Keratinocyte (primary cell): ENCODE measurements around the gene MEAF6. TPM values are rescaled to one million over a fixed set of nuclear protein-coding genes. Genes with fewer than 3 reads are reported as not detected.

ENCODE experiments used
- DNase-seq: peaks from one replicate; pipeline ENCODE4 v3.0.0-alpha.2; 2011; ENCODE audit warnings: low read depth, missing footprints, low spot score
- FAIRE-seq: peaks from 2 replicates; lab custom pipeline; 2011; peaks lifted over from hg19 to GRCh38; lab: Jason Lieb, UNC
- H2AFZ ChIP-seq: 2 replicates; pipeline ENCODE4 v1.6.0; 2012; ENCODE audit warnings: low read length, control low read depth, inconsistent platforms; ENCODE audit not compliant: control insufficient read depth
- H3K27ac ChIP-seq: 2 replicates; pipeline ENCODE4 v1.5.1; 2011; ENCODE audit warnings: low read length; ENCODE audit not compliant: control insufficient read depth, insufficient read depth
- H3K27me3 ChIP-seq: 3 replicates; pipeline ENCODE4 v1.6.0; 2011; ENCODE audit warnings: low read length; ENCODE audit not compliant: control insufficient read depth, insufficient read depth; ENCODE audit errors: extremely low read depth
- H3K36me3 ChIP-seq, 2 experiments: 2 replicates in 1 of 2; 3 replicates in 1 of 2; pipeline ENCODE4 v1.5.1; 2011; ENCODE audit warnings: low read length in 2 of 2, mild to moderate bottlenecking in 1 of 2; ENCODE audit not compliant: control insufficient read depth in 2 of 2, insufficient read depth in 2 of 2; ENCODE audit errors: extremely low read depth in 1 of 2
- H3K4me1 ChIP-seq: 3 replicates; pipeline ENCODE4 v1.5.1; 2011; ENCODE audit warnings: low read length; ENCODE audit not compliant: control insufficient read depth, insufficient read depth; ENCODE audit errors: extremely low read depth
- H3K4me2 ChIP-seq: 3 replicates; pipeline ENCODE4 v1.6.0; 2011; ENCODE audit warnings: low read depth, low read length; ENCODE audit not compliant: control insufficient read depth, insufficient read depth; ENCODE audit errors: extremely low read depth
- H3K4me3 ChIP-seq, 3 experiments: fragments of 200-600 bp in 1 of 3; sonication (generic) in 1 of 3; 2 replicates in 2 of 3; 3 replicates in 1 of 3; pipeline ENCODE4 v1.5.1; 2011 to 2016; ENCODE audit warnings: low read length in 3 of 3, mild to moderate bottlenecking in 3 of 3, control low read depth in 2 of 3, inconsistent platforms in 1 of 3, low read depth in 1 of 3, mixed read lengths in 1 of 3, mixed run types in 1 of 3, moderate library complexity in 1 of 3; ENCODE audit not compliant: control insufficient read depth in 2 of 3, insufficient read depth in 2 of 3; ENCODE audit errors: extremely low read depth in 1 of 3
- H3K79me2 ChIP-seq: 2 replicates; pipeline ENCODE4 v1.6.0; 2012; ENCODE audit warnings: low read length; ENCODE audit not compliant: control insufficient read depth, insufficient read depth
- H3K9ac ChIP-seq: 3 replicates; pipeline ENCODE4 v1.6.0; 2011; ENCODE audit warnings: low read length; ENCODE audit not compliant: control insufficient read depth, insufficient read depth; ENCODE audit errors: extremely low read depth
- H3K9me1 ChIP-seq: 3 replicates; pipeline ENCODE4 v1.6.0; 2011; ENCODE audit warnings: low read length; ENCODE audit not compliant: control insufficient read depth, insufficient read depth; ENCODE audit errors: extremely low read depth
- H3K9me3 ChIP-seq: 2 replicates; pipeline ENCODE4 v1.5.1; 2012; ENCODE audit warnings: low read depth, low read length; ENCODE audit not compliant: control insufficient read depth
- H4K20me1 ChIP-seq: 3 replicates; pipeline ENCODE4 v1.6.0; 2011; ENCODE audit warnings: low read length; ENCODE audit not compliant: control insufficient read depth, insufficient read depth; ENCODE audit errors: extremely low read depth
- CTCF ChIP-seq, 3 experiments: IDR thresholded peaks in 1 of 3; conservative IDR thresholded peaks in 1 of 3; optimal IDR thresholded peaks in 1 of 3; 2 replicates in 2 of 3; 3 replicates in 1 of 3; pipeline versions ENCODE3 to v1.5.1; 2011; ENCODE audit warnings: low read length in 3 of 3, mild to moderate bottlenecking in 3 of 3, moderate library complexity in 2 of 3, control low read depth in 1 of 3, inconsistent platforms in 1 of 3; ENCODE audit not compliant: insufficient read depth in 2 of 3; ENCODE audit errors: extremely low read depth in 1 of 3
- EZH2 ChIP-seq: IDR thresholded peaks from one replicate; pipeline ENCODE4 v1.6.1; 2012; ENCODE audit warnings: inconsistent platforms, mild to moderate bottlenecking, low read length, moderate library complexity
- dilution Hi-C: fragments of 300-500 bp; cut with MboI; formaldehyde crosslinking; loops from one replicate; pipeline ENCODE4 v1.7.0; 2020; ENCODE audit warnings: low sequenced_read_pairs; ENCODE audit not compliant: extremely low pct_ligation_motif_present
- polyA plus RNA-seq, 5 experiments: library from polyadenylated mRNA; depleted of rRNA in 3 of 5; stranded (reverse) in 3 of 5; stranded (forward) in 1 of 5; unstranded in 1 of 5; fragments of >200 nt; gene quantifications; 1 replicate in 1 of 5; 2 replicates in 3 of 5; 3 replicates in 1 of 5; pipeline versions ENCODE4 v1.2.1 to v1.2.3, GENCODE V29; 2011 to 2012; ENCODE audit warnings: missing spikeins in 2 of 5, low read depth in 1 of 5, low replicate concordance in 1 of 5

The MEAF6 gene
- polyA plus RNA-seq, 1 donor (not counting 4 experiments of a cell fraction or from before 2014, with no cell fraction given): 51.9 TPM

- H3K27ac ChIP-seq: no peak overlapping the region
- no peak for DNase-seq
- H3K4me2 ChIP-seq: no peak overlapping the region
- FAIRE-seq: no peak
- H2AFZ ChIP-seq: no peak overlapping the region
- dilution Hi-C loops: no loop called here
- H3K4me1 ChIP-seq: peaks cover 10% of the 10 kb centered on the region
- H3K36me3 ChIP-seq: peaks cover 9 to 33% of the 10 kb centered on the region in 2 experiments
- no peaks in the 10 kb centered on the region for H3K27me3 ChIP-seq
- H3K9me1 ChIP-seq: peaks cover 3% of the 10 kb centered on the region
- TF ChIP-seq EZH2: no peak
- no peak for TF ChIP-seq CTCF (optimal IDR thresholded peaks at IDR 0.05 in 1 of 3, IDR thresholded peaks at IDR 0.05 in 1 of 3, conservative IDR thresholded peaks at IDR 0.05 in 1 of 3; ENCODE audit: extremely low read depth in 1 of 3, insufficient read depth in 2 of 3, low read length in 3 of 3)
- no peaks in the 10 kb centered on the region for H3K9me3 ChIP-seq
- no peak overlapping the region for H3K9ac ChIP-seq
- H4K20me1 ChIP-seq: no peaks in the 10 kb centered on the region
- H3K4me3 ChIP-seq: no peak overlapping the region
- H3K79me2 ChIP-seq: peaks cover 6% of the 10 kb centered on the region
These were observed 16.7 kb downstream of the MEAF6 start for GRCh38 chr1:37497832-37498231.

- Histone ChIP-seq H3K79me2 (peaks cover 6% of the 10 kb centered on the region), H3K9me1 (no peaks in the 10 kb centered on the region), H3K9ac (no peak overlapping the region), H3K4me3 (no peak overlapping the region), H4K20me1 (no peaks in the 10 kb centered on the region), H3K4me2 (no peak overlapping the region), H3K4me1 (peaks cover 10% of the 10 kb centered on the region), H3K9me3 (no peaks in the 10 kb centered on the region), H3K27me3 (no peaks in the 10 kb centered on the region), H2AFZ (no peak overlapping the region), H3K36me3 (peaks cover 7 to 26% of the 10 kb centered on the region in 2 experiments), H3K27ac (no peak overlapping the region)
- TF ChIP-seq EZH2 (no peak), CTCF (optimal IDR thresholded peaks at IDR 0.05 in 1 of 3, IDR thresholded peaks at IDR 0.05 in 1 of 3, conservative IDR thresholded peaks at IDR 0.05 in 1 of 3; ENCODE audit: extremely low read depth in 1 of 3, insufficient read depth in 2 of 3, low read length in 3 of 3) (no peak)
- FAIRE-seq (no peak), DNase-seq (no peak)
- dilution Hi-C loops: no loop called here
These were observed 18.7 kb downstream of the MEAF6 start for GRCh38 chr1:37495875-37496274.
